Amygdala (tissue), 56 donors: ENCODE results near the gene SEZ6.

Experiments
- DNase-seq, 56 donors: peaks; one replicate each; lab custom pipeline; 2025; lab: John Stamatoyannopoulos, UW

Gene SEZ6

GRCh38 chr17:28960256-28961061 lies 45.4 kb downstream of the SEZ6 start:
- no peak for DNase-seq

- no peak for DNase-seq
Observed at GRCh38 chr17:28959471-28959871, 46.4 kb downstream of the SEZ6 start.

GRCh38 chr17:28958820-28959455 lies 46.9 kb downstream of the SEZ6 start:
- no peak for DNase-seq

GRCh38 chr17:28957992-28958355 lies 47.9 kb downstream of the SEZ6 start:
- no peak for DNase-seq

GRCh38 chr17:28957277-28957991 lies 48.4 kb downstream of the SEZ6 start:
- DNase-seq, result no peak

GRCh38 chr17:28956861-28957260 lies 49.0 kb downstream of the SEZ6 start:
- no peak for DNase-seq

GRCh38 chr17:28956112-28956511 lies 49.7 kb downstream of the SEZ6 start:
- no peak for DNase-seq

- no peak for DNase-seq
Observed at GRCh38 chr17:28955408-28955807, 50.4 kb downstream of the SEZ6 start.

- no peak for DNase-seq
Observed at GRCh38 chr17:28954886-28955285, 50.9 kb downstream of the SEZ6 start.

- DNase-seq, result peak in 19 of 56 donors; percentile 12 to 52 (median 27)
Observed at GRCh38 chr17:28953444-28954118, 52.3 kb downstream of the SEZ6 start.

- peak; percentile 73 to 100 (median 98) for DNase-seq
Observed at GRCh38 chr17:28951991-28952975, 53.5 kb downstream of the SEZ6 start.

- peak; percentile 95 to 100 (median 99) for DNase-seq
Observed at GRCh38 chr17:28951428-28951990, 54.3 kb downstream of the SEZ6 start, which contains the start of gene PHF12. PHF12 (minus strand) TSS chr17:28951518; CDS start chr17:28950960, 558 bp downstream.

GRCh38 chr17:28950752-28951427 lies 54.9 kb downstream of the SEZ6 start:
- DNase-seq, result peak in 1 of 56 donors; percentile 46

GRCh38 chr17:28950017-28950751 lies 55.6 kb downstream of the SEZ6 start:
- DNase-seq, result peak in 35 of 56 donors; percentile 22 to 72 (median 56)

GRCh38 chr17:28949185-28950016 lies 56.4 kb downstream of the SEZ6 start:
- peak in 40 of 56 donors; percentile 27 to 76 (median 54) for DNase-seq

- peak in 5 of 56 donors; percentile 55 to 68 (median 63) for DNase-seq
Observed at GRCh38 chr17:28948873-28949184, 57.0 kb downstream of the SEZ6 start.

- DNase-seq, result no peak
Observed at GRCh38 chr17:28948342-28948741, 57.5 kb downstream of the SEZ6 start.
